Right lobe of liver (tissue), 6 donors: ENCODE measurements around the gene DOCK3. TPM values are rescaled to one million over a fixed set of nuclear protein-coding genes. Genes with fewer than 3 reads are reported as not detected.
A peak's percentile ranks its signal among the peaks of the same experiment; 100 is the strongest.
"Not testable (repeated sequence)": the region's sequence is repeated elsewhere in the genome, so short reads cannot be mapped to it uniquely, and the experiment has no call there.

ENCODE experiments used
- ATAC-seq, 4 donors: fragments of 200-7000 bp; cut with Tn5 transposase; one replicate each; pipeline ENCODE4 v1.9.1; 2020; ENCODE audit warnings: mild to moderate bottlenecking in 4 of 4, moderate library complexity in 4 of 4
- DNase-seq, 3 donors: peaks; one replicate each; pipeline ENCODE4 v3.0.0-alpha.2; 2020
- H3K27ac ChIP-seq, 3 donors: fragments of 200-600 bp; one replicate each; pipeline ENCODE4 v1.8.0; 2022
- H3K27me3 ChIP-seq, 2 donors: fragments of 200-600 bp; one replicate each; pipeline ENCODE4 v1.8.0; 2022
- H3K36me3 ChIP-seq, 4 donors: fragments of 200-600 bp; sonication (generic) in 1 of 4; one replicate each; pipeline versions ENCODE4 v1.5.1 to v1.8.0; 2017 to 2022; ENCODE audit warnings: control low read depth in 1 of 4
- H3K4me1 ChIP-seq, 4 donors: fragments of 200-600 bp; sonication (generic) in 1 of 4; one replicate each; pipeline versions ENCODE4 v1.5.1 to v1.8.0; 2017 to 2022; ENCODE audit warnings: control low read depth in 1 of 4
- H3K4me3 ChIP-seq, 3 donors: fragments of 200-600 bp; one replicate each; pipeline ENCODE4 v1.8.0; 2022
- H3K9me3 ChIP-seq, 4 donors: fragments of 200-600 bp; sonication (generic) in 1 of 4; one replicate each; pipeline versions ENCODE4 v1.5.1 to v1.8.0; 2017 to 2022; ENCODE audit warnings: control low read depth in 1 of 4
- CTCF ChIP-seq, 4 donors: fragments of 200-600 bp in 3 of 4; fragments of 450-650 bp in 1 of 4; IDR thresholded peaks; one replicate each; pipeline versions ENCODE4 v1.5.1 to v1.8.0; 2016 to 2022; ENCODE audit warnings: antibody characterized with exemption in 4 of 4, mild to moderate bottlenecking in 2 of 4
- POLR2A ChIP-seq: fragments of 450-650 bp; IDR thresholded peaks from one replicate; pipeline ENCODE4 v1.6.1; 2017; ENCODE audit warnings: antibody characterized with exemption, mild to moderate bottlenecking
- WGBS: methylation state at CpG from one replicate; pipeline ENCODE4 v1.1.6; 2018; ENCODE audit warnings: low coverage, low lambda C conversion rate; ENCODE audit not compliant: insufficient coverage; ENCODE audit errors: missing lambda C conversion rate; 5-methylcytosine and 5-hydroxymethylcytosine counted together
- intact Hi-C, 2 donors: fragments of 100-400 bp; cut with DNase I; formaldehyde crosslinking; loops; one replicate each; pipeline versions ENCODE4 v1.11.2 to v1.14.1; 2022
- total RNA-seq, 6 experiments: library from RNA; depleted of rRNA in 2 of 6; stranded (reverse); fragments of >200 nt in 2 of 6; fragmentation: NEBNext Ultra II Directional in 3 of 6; extraction: Animal tissue kit (Norgen Biotek cat#: 25700) in 3 of 6; gene quantifications; one replicate each; pipeline versions ENCODE4 v1.1.0 to v1.2.4, GENCODE V29; 2016 to 2023
- donor health status: DM: no; HTN: yes; CAD: no.
- donor health status: DM: no; HTN: no; CAD: no.
- donor health status: DM: no; HTN: no; CAD: no.
- donor health status: DM: no; HTN: yes; CAD: no.
- donor health status: DM: no; HTN: yes; CAD: no.

The DOCK3 gene
- total RNA-seq, 6 experiments from 2014 or later = 0.04 to 0.06 (median 0.06) TPM; not detected in 3

DNA sequence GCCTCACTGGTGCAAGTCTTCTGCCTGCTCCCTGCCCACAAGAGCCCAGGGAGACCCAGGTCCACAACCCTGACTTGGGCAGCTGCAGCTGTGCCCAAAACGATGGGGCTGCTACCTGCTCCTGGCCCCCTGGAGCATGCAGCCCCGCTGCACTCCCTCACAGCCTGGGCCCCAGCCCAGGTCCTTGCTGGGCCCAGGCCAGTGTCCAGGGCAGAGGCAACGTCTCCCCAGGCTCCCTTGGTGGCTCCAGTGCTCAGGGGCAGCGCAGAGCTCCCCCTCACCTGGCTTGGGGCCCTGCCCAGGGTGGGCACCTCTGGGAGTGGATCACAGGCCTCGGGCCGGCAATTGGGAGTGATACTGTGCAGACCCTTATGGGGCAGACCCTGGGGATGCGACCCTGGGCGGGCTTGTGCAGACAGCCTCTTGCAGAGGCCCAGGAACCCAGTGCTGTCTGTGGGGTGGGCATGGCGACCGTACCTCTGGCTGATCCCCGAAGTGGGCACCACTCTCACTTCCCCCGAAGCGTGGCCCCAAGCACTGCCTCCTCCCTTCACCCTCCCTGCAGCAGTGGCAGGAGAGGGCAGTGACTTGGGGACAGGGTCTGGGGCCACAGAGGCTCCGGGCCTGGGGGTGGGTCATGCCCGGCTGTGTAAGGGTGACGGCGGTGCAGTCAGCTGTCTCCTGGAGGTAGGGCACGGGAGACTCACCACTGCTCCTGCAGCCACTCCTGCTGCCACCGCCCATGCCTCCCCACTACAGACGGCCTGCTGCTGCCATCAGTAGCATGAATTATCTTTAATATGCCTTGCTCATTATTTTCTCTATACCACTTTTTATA is 255.9 kb downstream of the DOCK3 start:
- Histone ChIP-seq H3K4me3 (no peak overlapping the region), H3K27ac (no peak overlapping the region), H3K4me1 (no peaks in the 10 kb centered on the region), H3K27me3 (no peaks in the 10 kb centered on the region), H3K36me3 (no peaks in the 10 kb centered on the region), H3K9me3 (no peaks in the 10 kb centered on the region)
- TF ChIP-seq CTCF (IDR thresholded peaks at IDR 0.05) (no peak), POLR2A (no peak)
- DNase-seq (no peak), ATAC-seq (peak in 1 of 4 donors; percentile 40)
- intact Hi-C loops = no loop called here
- WGBS = 56% methylated on average over 3 of the region's 20 CpGs

DNA sequence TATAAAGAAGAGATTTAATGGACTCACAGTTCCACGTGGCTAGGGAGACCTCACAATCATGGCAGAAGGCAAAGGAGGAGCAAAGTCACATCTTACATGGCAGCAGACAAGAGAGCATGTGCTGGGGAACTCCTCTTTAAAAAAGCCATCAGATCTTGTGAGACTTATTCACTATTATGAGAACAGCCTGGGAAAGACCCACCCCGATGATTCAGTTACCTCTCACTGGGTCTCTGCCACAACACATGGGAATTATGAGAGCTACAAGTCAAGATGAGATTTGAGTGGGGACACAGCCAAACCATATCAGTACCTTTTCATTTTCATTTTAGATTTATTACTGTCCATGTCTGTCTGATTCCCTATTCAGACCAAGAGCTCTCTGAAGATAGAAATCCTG is 258.2 kb downstream of the DOCK3 start:
- 27% methylated on average over 2 of the region's 2 CpGs for whole genome bisulfite sequencing
- H3K27ac ChIP-seq, intact Hi-C loops, H3K9me3 ChIP-seq, DNase-seq, H3K27me3 ChIP-seq, H3K36me3 ChIP-seq, ATAC-seq, H3K4me3 ChIP-seq, H3K4me1 ChIP-seq: not testable (repeated sequence)

DNA sequence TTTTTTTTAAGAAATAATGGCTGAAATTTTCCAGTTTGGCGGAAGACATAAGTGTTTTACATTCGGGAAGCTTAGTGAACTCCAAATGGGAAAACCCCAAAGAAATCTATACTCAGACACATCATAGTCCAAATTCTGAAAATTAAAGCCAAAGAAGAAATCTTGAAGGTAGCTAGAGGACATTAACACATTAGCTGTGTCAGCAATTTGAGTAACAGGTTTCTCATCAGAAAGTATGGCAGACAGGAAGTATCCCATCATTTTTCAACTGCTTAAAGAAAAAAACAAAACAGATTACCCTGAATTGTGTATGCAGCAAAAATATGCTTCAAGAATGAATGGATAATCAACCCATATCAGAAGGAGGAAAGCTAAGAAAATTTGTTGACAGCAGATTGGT is 261.7 kb downstream of the DOCK3 start:
- DNase-seq (no peak), ATAC-seq (no peak)
- no peak overlapping the region for H3K4me3 ChIP-seq
- no peaks in the 10 kb centered on the region for H3K27me3 ChIP-seq
- no peaks in the 10 kb centered on the region for H3K9me3 ChIP-seq
- intact Hi-C loops = no loop called here
- no peaks in the 10 kb centered on the region for H3K4me1 ChIP-seq
- no peak overlapping the region for H3K27ac ChIP-seq
- H3K36me3 ChIP-seq = no peaks in the 10 kb centered on the region
- TF ChIP-seq POLR2A (no peak), CTCF (IDR thresholded peaks at IDR 0.05) (no peak)
- WGBS = 62% methylated on average over 2 of the region's 2 CpGs

- Histone ChIP-seq H3K4me1 (no peaks in the 10 kb centered on the region), H3K9me3 (no peaks in the 10 kb centered on the region), H3K27ac (no peak overlapping the region), H3K27me3 (no peaks in the 10 kb centered on the region), H3K4me3 (no peak overlapping the region), H3K36me3 (no peaks in the 10 kb centered on the region)
- intact Hi-C loops = no loop called here
- DNase-seq (no peak), ATAC-seq (no peak)
- WGBS = 67% methylated on average over 2 of the region's 2 CpGs
- TF ChIP-seq CTCF (IDR thresholded peaks at IDR 0.05) = no peak
These were observed 272.7 kb downstream of the DOCK3 start for GRCh38 chr3:50947419-50947818.

- Histone ChIP-seq H3K9me3 (no peaks in the 10 kb centered on the region), H3K36me3 (no peaks in the 10 kb centered on the region), H3K27ac (no peak overlapping the region), H3K4me3 (peak overlapping the region in 2 of 3 donors; percentile 4 to 18), H3K4me1 (no peaks in the 10 kb centered on the region), H3K27me3 (no peaks in the 10 kb centered on the region)
- intact Hi-C loops = no loop called here
- TF ChIP-seq CTCF (IDR thresholded peaks at IDR 0.05) (no peak), POLR2A (no peak)
- WGBS = 17% methylated on average over 2 of the region's 2 CpGs
- DNase-seq = no peak
- ATAC-seq = peak; percentile 39 to 50 (median 46)
These were observed 275.9 kb downstream of the DOCK3 start for GRCh38 chr3:50950591-50950990.
